ENCODE data around the gene MAMDC2.

MAMDC2 gene

DNA sequence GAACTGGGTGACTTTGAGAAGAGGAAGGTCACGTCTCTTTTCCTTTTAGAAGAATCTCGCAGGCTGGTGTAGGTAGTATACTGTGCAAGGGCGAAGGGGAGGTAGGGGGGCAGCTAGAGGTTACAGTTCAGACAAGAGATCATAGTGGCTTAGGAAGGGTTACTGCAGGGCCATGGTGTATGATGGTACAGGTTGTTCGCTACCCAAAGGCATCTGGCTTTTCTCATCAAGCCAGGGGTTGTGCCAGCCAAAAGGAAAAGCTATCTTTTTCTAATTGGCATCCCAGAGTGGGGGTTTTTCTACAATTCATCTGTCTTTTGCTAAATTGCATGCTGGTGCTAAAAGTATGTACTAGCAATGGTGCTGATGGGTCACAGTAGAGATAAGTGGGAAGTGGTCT, 22.8 kb downstream of the MAMDC2 start:
- no peak for DNase-seq (ENCODE audit: low read depth)

DNA sequence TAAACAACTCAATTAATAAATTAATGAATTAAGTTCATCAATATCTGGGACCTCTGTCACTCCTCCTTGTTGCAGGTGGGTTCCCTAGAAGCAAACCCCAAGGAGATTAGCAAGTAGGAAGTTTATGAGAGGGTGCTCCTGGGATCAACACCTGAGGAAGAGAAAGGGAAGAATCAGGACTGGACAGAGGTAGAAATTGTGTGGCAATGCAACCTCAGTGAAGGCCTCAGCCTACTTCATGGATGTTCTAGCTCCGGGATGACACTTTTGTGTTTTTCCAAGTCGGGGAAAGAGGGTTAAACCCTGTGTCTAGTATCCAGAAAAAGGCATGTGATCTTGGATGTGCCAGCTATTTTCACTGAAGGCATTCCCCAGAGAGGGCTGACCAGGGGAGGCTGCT, 23.2 kb downstream of the MAMDC2 start:
- no peak for DNase-seq (ENCODE audit: low read depth)

DNA sequence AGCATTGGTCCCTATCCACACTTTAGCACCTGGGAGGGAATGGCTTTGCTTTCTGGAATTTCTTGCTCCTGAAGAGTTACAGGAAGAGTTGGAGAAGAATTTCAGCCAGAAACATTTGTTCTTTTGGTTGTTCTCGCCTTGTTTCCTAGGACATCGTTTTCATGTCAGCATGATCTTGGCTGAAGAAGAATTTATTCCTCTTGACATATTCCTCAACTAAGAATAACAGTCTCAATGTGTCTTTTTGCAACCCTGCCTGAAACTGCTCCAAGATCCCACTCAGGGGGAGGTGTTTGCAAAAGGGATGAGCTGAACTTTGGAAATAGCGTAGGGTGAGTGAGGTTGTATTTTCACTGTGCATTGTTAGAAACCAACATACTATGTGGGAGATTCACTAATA, 26.1 kb downstream of the MAMDC2 start:
- DNase-seq (ENCODE audit: low read depth) = no peak

DNA sequence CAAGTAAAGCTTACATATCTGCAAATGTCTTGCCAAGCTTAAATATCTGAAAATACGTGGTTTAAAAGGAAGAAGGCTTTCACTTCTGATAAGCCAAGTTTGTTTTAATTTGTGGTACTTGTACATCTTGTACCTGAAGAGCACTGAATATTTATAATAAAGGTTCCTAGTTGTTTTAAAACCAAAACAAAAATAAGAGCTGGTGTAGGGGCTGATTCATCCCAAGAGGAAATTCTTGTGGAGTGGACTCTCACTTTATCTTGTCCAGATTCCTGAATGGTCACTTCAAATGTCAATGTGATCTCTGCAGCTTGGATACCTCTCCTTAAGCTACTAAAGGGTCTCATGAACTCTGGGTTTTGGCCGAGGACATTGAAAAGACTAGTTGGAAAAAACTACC, 29.5 kb downstream of the MAMDC2 start:
- DNase-seq (ENCODE audit: low read depth) = no peak

DNA sequence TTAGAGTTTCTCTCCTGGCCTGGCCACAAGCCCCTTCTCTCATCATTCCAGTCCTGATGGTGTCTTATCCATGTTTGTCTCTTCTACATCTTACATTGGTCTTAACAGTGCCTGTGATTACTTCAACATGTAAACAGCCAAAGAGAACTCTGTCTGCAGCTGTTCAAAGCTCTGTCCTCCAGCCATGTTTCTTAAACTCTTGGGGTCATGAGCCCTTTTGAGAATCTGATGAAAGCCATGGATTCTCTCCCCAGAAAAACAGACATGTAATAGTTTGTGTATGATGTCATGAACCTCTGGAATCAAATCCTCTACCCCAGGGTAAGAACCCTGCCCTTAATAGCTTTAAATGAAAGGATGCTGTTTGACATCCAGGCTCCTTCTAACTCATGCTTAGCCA, 30.1 kb downstream of the MAMDC2 start:
- DNase-seq (ENCODE audit: low read depth) = no peak

DNA sequence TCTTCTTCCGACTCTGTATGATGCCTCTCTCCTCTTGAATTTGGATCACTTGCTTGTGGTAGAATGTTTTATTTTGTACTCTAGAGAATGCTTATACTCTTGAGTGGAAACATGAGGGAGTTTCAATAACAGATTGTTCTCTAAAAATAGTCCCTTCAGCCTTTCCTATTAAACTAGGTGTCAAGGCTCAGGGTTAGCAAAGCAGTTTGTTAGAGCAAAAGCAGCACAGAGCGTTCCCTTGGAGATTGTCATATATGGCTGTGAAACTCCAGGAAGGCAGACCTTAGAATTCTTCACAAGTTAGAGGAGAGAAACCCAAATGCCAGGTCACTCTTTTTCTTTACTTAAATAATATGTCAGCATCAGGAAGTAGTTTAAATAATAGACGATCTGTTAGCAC, 33.0 kb downstream of the MAMDC2 start:
- DNase-seq (ENCODE audit: low read depth) = no peak

DNA sequence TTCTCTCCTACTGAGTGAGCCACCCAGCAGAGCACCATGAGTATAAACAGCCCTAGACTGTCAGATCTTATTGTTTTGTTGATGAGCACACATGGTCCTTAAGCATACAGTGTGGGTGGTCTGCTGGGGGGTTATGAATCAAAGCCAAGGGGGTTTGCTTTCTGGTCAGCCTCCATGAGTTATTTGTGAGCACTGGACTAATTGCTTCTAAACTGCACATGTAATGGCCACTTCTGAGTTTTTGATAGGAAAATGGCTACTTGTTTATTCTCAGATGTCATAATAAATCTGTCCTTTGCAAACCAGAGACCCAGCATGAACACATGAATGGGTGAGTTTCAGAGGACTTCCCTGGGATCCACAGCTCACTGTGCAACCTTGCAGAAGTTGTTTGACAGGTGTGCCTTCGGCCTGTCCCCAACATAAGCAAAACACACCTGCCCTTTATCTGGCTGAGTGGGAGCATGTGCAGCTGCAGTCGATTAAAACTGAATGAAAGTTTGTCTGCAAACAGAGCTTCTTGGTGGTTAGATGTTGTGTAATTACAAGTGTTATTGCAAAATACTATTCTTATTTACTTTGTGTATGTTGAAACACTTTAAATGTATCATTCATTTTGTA, 35.9 kb downstream of the MAMDC2 start:
- no peak for DNase-seq (ENCODE audit: low read depth)

DNA sequence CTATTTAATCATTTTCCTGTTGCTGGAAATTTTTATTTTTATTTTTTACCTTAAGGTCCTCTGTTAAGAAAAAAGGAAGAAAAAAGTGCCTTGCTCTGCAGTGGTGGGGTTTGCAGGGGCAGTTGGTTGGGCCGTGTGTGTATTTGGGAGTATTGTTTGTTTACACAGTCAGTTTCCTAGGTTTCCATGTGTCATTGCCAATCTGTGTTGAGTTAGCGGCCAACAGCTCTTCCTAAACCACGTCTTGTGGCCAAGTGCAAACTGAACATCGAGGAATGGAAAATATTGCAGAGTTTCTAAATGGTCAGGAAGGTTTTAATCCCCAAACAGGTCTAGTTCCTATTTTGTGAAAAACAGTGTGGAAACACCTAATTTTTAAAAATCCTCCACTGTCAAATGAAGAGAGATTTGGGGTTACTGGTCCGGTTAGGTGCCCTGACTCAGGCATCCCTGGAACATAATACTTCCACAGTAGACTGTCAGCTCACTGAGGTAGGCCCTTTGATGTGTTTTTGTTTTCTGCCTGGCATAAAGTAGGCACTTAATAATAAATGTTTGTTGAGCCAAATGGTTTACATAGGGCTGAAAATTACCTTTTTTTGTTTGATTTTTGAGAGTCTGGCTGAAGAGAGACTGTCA, 37.0 kb downstream of the MAMDC2 start:
- no peak for DNase-seq (ENCODE audit: low read depth)

DNA sequence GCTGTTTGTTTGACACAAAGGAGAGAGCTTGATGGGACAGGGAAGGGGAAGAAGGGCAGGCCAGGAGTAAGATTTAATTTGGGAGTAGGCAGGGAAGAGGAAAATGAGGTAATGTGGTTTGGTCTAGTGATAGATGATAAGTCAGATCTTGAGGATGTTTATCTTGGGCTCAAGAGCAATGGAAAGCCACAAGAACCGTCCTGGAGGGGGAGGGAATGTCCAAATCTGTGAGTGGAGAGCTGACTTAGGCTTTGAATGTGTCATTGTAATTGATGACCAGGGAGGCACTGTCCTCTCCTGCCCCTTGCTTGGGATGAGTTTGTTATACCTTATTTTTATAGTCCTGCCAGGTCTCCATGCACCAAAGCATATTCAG, 37.5 kb downstream of the MAMDC2 start:
- DNase-seq (ENCODE audit: low read depth) = no peak

DNA sequence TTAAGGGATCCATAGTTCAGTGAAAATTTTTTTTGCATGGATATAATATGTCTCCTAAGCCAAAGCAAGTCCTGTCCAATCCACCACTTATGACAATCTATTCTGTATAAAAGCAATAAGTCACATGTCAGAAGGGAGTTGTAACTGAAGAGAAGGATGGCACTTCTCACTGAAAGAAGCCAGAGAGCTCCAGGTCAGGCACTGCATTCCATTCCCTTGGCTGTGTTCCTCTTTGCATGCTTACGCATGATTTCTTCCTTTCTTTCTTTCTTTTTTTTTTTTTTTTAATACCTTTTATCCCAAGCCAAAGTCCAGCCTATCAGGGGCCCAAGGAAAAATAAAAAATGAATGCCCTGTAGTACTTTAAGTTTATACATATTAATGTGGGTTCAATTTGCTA, 39.8 kb downstream of the MAMDC2 start:
- no peak for DNase-seq (ENCODE audit: low read depth)

DNA sequence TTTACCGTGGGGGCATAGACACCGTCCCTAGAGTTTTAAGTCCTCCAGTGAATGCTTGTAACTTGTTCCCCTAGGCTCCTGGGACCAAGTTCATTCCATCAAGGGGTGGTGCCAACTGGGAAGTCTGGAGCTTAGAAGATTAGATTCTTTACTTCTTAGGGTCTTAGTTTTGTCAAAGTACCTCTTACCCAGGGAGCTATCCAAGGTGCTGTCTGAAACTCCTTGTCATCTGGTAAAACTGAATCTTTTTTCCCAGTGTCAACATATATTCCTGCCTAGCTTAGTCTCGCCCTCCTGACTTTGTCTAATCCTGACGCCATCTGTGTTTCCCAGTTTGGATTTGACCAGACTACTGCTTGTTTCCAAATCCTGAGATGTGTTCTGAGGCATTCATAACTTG, 41.6 kb downstream of the MAMDC2 start:
- no peak for DNase-seq (ENCODE audit: low read depth)

DNA sequence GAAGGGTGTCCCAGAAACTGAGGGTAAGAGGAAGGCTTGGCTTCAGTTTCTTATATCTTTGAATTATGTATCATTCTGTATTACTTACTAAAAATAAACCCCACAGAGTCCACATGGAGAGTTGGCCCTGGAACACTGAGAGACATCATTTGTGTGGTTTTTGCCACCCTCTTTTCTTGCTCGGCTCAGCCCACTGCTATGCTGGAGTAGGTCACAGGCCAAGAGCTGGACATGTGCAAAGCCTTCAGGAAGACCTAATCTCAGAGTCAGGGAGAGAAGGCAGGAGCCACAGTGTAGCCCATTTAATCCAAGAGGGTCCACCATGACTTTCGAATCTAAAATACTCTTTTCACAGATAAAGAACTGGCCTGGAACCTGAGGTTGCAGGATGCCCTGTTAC, 47.5 kb downstream of the MAMDC2 start:
- DNase-seq (ENCODE audit: low read depth) = no peak

DNA sequence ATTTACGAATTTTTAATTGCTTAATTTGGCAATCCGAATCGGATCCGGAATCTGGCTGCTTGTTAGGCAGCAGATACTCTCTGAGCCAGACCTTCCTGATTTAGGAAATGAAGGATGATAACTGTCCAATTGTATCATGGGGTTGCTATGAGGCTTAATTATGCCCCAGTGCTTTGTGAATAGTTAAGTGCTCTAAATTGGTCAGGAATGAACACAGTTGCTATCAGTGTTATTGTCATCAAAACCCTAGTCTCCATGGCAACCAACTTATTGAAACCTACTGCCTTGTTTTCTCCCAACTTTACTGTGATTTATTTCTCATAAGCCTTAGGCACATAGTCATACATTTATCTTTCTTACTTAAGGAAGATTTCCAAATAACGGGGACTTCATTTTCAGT, 47.9 kb downstream of the MAMDC2 start:
- no peak for DNase-seq (ENCODE audit: low read depth)

DNA sequence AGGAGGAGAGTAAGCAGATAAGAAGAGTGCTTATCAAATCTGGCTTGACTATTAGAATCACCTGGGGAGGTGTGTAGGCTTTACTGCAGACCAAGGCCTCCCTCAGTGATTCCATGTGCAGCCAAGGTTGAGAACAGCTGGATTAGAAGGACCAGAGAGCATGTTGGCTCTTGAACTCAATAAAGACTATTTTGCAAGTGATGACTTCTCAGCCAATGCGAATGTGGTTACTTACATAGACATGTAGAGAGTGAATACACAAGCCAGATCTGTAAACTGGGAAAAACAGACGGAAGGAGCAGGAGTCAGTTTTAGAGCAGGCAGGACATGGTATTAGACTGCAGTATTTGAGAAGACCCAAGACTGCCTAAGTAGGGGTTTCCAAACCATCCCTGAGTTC, 48.5 kb downstream of the MAMDC2 start:
- no peak for DNase-seq (ENCODE audit: low read depth)

DNA sequence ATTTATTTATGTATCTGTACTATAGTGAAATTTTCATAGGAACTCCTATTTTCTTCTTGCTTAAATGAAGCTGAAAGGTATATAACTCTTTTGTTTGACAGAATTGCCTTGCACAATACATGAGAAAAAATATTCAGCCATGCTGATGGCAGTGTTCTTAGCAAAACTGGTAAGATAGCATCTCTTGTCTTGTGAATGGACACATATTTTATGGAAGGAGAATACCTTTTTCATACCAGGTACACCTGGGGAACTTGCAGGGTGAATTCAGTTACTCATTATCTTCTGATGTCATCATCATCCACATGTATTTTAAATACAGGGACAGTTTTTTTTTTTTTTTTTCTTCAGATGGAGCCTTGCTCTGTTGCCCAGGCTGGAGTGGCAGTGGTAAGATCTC, 49.4 kb downstream of the MAMDC2 start:
- DNase-seq (ENCODE audit: low read depth) = no peak

DNA sequence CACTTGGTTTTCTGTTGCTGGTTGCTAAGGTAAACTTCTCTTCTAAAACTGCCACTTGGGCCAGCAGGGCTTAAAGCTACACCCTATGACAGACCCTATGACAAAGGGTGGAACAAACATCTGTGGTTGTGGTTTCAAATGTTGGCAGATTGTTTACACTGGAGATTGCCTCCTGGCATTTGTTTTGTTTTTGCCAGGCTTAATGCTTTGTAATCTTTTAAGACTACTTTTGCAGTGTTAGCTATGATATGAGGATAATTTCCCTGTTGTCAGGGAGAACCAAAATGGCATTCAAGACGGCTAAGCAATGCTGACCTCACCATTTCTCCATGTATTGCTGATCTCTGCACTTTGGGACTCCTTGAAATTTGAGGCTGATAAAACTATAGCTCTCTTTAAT, 50.3 kb downstream of the MAMDC2 start:
- no peak for DNase-seq (ENCODE audit: low read depth)

DNA sequence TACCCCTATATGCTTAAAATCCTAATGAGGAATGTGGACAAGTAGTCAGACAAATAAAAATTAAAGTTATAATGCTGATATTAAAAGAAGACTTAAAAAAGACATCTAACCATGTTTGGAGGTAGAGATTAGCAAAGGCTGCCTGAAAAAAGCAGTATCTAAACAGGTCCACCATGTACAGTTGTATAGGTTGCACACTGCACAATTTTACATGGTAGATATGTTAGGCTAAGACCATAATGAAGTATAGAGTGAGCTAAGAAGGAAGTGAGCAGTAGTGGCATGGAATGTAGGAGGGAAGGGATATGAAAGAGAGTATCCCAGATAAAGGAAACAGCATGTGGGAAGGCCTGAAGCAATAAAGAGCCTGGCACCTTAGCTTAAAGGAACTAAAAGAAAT, 51.1 kb downstream of the MAMDC2 start:
- DNase-seq (ENCODE audit: low read depth) = no peak

DNA sequence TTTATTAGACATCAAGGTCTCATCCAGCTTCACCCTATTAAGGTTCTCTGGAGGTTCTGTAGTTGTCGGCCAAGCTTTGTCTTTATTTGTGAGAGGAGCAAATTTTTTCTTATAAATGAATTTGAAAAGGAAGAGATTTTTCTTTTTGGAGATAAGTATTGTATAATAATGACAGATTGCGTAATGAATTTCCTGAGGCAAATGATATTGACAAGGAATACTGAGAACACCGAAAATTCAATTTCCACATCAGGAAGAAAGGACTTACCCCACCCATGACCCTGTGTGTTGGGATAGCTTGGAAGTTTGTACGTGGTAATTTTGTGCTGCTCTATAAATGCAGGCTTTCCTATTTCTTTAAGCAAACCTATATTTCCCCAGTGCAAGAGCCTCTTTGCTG, 53.5 kb downstream of the MAMDC2 start:
- no peak for DNase-seq (ENCODE audit: low read depth)

DNA sequence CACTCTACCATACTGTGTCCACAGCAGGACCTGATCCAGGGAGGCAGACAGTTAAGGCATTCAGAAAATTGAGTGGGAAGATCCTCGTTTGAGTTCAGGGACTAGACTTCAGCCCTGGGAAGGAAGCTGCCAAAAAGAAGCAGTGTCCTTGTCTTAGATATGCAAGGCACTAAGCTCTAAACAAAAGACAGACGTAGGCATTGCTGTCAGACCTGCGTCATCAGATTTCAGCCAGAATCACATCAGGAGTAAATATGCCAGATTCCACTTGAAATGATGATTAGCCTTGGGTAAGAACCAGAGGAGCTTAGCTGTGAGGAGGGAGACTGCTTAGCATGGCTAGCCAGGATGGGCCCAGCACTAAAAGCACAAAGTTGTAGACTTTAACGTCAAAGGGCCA, 56.7 kb downstream of the MAMDC2 start:
- no peak for DNase-seq (ENCODE audit: low read depth)

DNA sequence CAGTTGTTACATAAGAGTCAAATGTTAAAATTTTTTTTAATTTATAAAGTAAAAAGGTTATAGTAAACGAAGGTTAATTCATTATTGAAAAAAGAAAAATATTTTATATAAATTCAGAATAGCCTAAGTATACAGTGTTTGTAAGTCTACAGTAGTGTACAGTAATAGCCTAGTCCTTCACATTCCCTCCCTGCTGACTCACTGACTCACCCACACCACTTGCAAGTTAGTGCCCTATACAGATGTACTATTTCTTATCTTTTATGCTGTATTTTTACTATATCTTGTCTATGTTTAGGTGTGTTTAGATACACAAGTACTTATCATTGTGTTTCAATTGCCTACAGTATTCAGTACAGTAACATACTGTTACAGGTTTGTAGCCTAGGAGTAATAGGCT, 57.6 kb downstream of the MAMDC2 start:
- no peak for DNase-seq (ENCODE audit: low read depth)

DNA sequence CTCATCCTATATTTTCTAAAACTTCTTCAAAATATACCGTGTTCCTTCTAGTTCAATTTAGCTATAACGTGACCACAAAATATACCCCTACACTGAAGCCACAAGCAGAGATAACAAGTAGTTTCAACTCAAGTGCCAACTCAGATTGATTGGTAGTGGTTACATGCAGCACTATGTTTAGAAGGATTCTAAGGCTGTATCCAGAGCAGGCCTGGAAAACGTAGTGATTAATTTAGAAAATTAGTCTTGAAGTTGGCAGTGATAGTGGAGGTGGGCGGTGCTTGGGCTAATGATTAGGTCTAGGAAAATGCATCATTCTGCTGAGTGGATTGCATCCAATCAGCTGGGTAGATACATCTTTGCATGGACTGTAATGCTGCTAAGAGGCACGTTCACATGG, 61.5 kb downstream of the MAMDC2 start:
- no peak for DNase-seq (ENCODE audit: low read depth)

DNA sequence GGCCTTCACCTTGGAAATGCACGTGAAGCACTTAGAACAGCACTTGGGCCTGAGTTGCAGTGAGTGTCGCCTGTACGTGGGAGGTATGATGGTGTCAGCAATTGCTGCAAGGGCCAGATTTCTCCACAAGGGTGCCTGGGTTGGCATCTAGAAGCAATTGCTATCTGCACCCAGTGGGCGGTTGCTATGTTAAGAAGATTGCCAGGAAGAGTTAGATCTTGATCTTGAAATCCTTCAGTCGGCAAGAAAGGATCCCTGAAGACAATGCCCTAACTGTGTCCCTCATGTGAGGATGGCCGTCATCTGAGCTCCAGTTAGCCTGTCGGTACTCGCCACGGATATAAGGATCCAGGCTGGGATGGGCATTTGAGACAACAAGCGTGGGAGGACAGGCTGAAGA, 62.9 kb downstream of the MAMDC2 start:
- DNase-seq (ENCODE audit: low read depth) = no peak

DNA sequence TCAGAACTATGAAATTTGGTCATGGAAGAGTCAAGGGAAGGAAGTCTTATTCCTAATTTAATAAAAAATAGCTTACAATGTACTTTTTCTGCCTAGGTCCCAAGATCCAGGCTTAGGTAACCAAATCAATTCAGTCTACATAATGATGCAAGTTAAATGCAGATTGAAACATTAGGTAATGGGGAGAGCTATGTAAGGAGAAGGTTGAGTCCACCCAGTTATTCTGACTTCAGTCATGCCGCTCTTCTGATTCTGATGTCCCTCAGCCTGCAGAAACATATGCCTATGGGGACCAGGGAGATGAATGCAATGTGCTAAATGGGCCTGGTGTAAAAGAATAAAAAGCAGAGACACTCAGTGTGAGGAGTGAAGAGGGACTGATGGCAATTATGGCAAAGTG, 63.9 kb downstream of the MAMDC2 start:
- DNase-seq (ENCODE audit: low read depth) = no peak

DNA sequence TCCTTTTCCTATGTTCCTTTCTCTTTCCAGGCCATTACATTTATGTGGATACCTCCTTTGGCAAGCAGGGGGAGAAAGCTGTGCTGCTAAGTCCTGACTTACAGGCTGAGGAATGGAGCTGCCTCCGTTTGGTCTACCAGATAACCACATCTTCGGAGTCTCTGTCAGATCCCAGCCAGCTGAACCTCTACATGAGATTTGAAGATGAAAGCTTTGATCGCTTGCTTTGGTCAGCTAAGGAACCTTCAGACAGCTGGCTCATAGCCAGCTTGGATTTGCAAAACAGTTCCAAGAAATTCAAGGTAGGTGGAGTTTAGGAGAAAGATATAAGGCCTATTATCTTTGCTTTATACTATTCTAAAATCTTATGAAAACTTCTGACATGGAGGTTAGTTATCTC, 64.5 kb downstream of the MAMDC2 start:
- no peak for DNase-seq (ENCODE audit: low read depth)
